IMR-90 (cell line): ENCODE results near the gene SIDT1. TPM values are rescaled to one million over a fixed set of nuclear protein-coding genes. Genes with fewer than 3 reads are reported as not detected.

Experiments
- ATAC-seq: fragments of 200-7000 bp; cut with Tn5 transposase; 2 replicates; pipeline ENCODE4 v1.9.1; 2020; ENCODE audit warnings: low read depth, mild to moderate bottlenecking, moderate library complexity
- BruUV-seq: library from RNA; stranded (reverse); fragments of 400-500 nt; replicated peaks from 2 replicates; lab custom pipeline; 2021; lab: Mats Ljungman, UMichigan
- CTCF ChIA-PET: fragments of 300-600 bp; formaldehyde crosslinking; extraction: SDS; loops from one replicate; lab custom pipeline; 2021; ENCODE audit warnings: antibody characterized with exemption; lab: Yijun Ruan, JAX
- POLR2A ChIA-PET: fragments of 300-600 bp; sonication (Branson Sonifier 250); formaldehyde crosslinking; loops from one replicate; lab custom pipeline; 2022; ENCODE audit warnings: antibody characterized with exemption; ENCODE audit not compliant: unreplicated experiment; lab: Charles Lee
- DNase-seq: peaks from one replicate; pipeline ENCODE4 v3.0.0; 2013
- H2AFZ ChIP-seq: replicated peaks from 2 replicates; pipeline ENCODE3; 2013; ENCODE audit warnings: low read length, mild to moderate bottlenecking; ENCODE audit not compliant: poor library complexity
- H2AK5ac ChIP-seq: 2 replicates; pipeline ENCODE4 v1.6.1; 2013; ENCODE audit warnings: low read depth, low read length, inconsistent platforms
- H2AK9ac ChIP-seq: replicated peaks from 2 replicates; pipeline ENCODE3; 2013; ENCODE audit warnings: mild to moderate bottlenecking, low read depth, low read length, moderate library complexity; ENCODE audit not compliant: poor library complexity
- H2BK120ac ChIP-seq: 2 replicates; pipeline ENCODE4 v1.6.1; 2013; ENCODE audit warnings: low read depth, low read length, inconsistent platforms
- H2BK15ac ChIP-seq: 3 replicates; pipeline ENCODE4 v1.6.1; 2013; ENCODE audit warnings: low read depth, low read length, inconsistent platforms
- H2BK20ac ChIP-seq: 2 replicates; pipeline ENCODE4 v1.6.1; 2013; ENCODE audit warnings: low read depth, mild to moderate bottlenecking, inconsistent platforms, low read length, moderate library complexity
- H2BK5ac ChIP-seq: 2 replicates; pipeline ENCODE4 v1.6.1; 2013; ENCODE audit warnings: mild to moderate bottlenecking, low read depth, low read length, inconsistent platforms; ENCODE audit not compliant: poor library complexity, severe bottlenecking
- H3K14ac ChIP-seq: replicated peaks from 2 replicates; pipeline ENCODE4 v1.6.1; 2013; ENCODE audit warnings: low read depth, low read length, inconsistent platforms
- H3K18ac ChIP-seq: 2 replicates; pipeline ENCODE4 v1.6.1; 2013; ENCODE audit warnings: low read depth, low read length, control low read depth
- H3K23ac ChIP-seq: 2 replicates; pipeline ENCODE4 v1.6.1; 2013; ENCODE audit warnings: low read depth, low read length, inconsistent platforms
- H3K27ac ChIP-seq: 2 replicates; pipeline ENCODE4 v1.5.1; 2013; ENCODE audit warnings: mild to moderate bottlenecking, control low read depth, low read length; ENCODE audit not compliant: insufficient read depth
- H3K27me3 ChIP-seq: 2 replicates; pipeline ENCODE4 v1.6.1; 2013; ENCODE audit warnings: low read length; ENCODE audit not compliant: control insufficient read depth, insufficient read depth
- H3K36me3 ChIP-seq: 2 replicates; pipeline ENCODE4 v1.6.1; 2013; ENCODE audit warnings: low read length, mixed read lengths; ENCODE audit not compliant: control insufficient read depth, insufficient read depth
- H3K4ac ChIP-seq: 2 replicates; pipeline ENCODE4 v1.6.1; 2013; ENCODE audit warnings: low read depth, low read length, inconsistent platforms
- H3K4me1 ChIP-seq: 2 replicates; pipeline ENCODE4 v1.6.1; 2013; ENCODE audit warnings: low read length, mixed read lengths; ENCODE audit not compliant: control insufficient read depth, insufficient read depth
- H3K4me2 ChIP-seq: 2 replicates; pipeline ENCODE4 v1.6.1; 2013; ENCODE audit warnings: low read depth, mild to moderate bottlenecking, control low read depth, low read length, moderate library complexity
- H3K4me3 ChIP-seq: 2 replicates; pipeline ENCODE4 v1.5.1; 2013; ENCODE audit warnings: low read depth, mild to moderate bottlenecking, control low read depth, low read length, moderate library complexity; ENCODE audit not compliant: insufficient read depth
- H3K56ac ChIP-seq: 2 replicates; pipeline ENCODE4 v1.6.1; 2013; ENCODE audit warnings: low read length, inconsistent platforms; ENCODE audit not compliant: insufficient read depth; ENCODE audit errors: extremely low read depth
- H3K79me1 ChIP-seq, 2 experiments: 2 replicates each; pipeline ENCODE4 v1.6.1; 2013; ENCODE audit warnings: low read length in 2 of 2, inconsistent platforms in 1 of 2, low read depth in 1 of 2
- H3K9ac ChIP-seq: 2 replicates; pipeline ENCODE4 v1.6.1; 2013; ENCODE audit warnings: low read depth, low read length, control low read depth
- H3K9me1 ChIP-seq: 2 replicates; pipeline ENCODE4 v1.6.1; 2013; ENCODE audit warnings: low read length, inconsistent platforms; ENCODE audit not compliant: insufficient read depth
- H3K9me3 ChIP-seq: 2 replicates; pipeline ENCODE4 v1.6.1; 2013; ENCODE audit warnings: low read length; ENCODE audit not compliant: control insufficient read depth, insufficient read depth
- H4K20me1 ChIP-seq: 2 replicates; pipeline ENCODE4 v1.6.1; 2013; ENCODE audit warnings: low read length, inconsistent platforms; ENCODE audit not compliant: insufficient read depth
- H4K5ac ChIP-seq: 2 replicates; pipeline ENCODE4 v1.6.1; 2013; ENCODE audit warnings: mild to moderate bottlenecking, low read depth, low read length, control low read depth
- H4K8ac ChIP-seq, 2 experiments: 2 replicates each; pipeline ENCODE4 v1.6.1; 2013; ENCODE audit warnings: low read depth in 2 of 2, low read length in 2 of 2, control low read depth in 1 of 2, inconsistent platforms in 1 of 2
- H4K91ac ChIP-seq: 2 replicates; pipeline ENCODE4 v1.6.1; 2013; ENCODE audit warnings: low read depth, low read length, inconsistent platforms; ENCODE audit not compliant: insufficient read depth
- CEBPB ChIP-seq: IDR thresholded peaks from 2 replicates; pipeline ENCODE4 v1.6.1; 2012; ENCODE audit warnings: low read depth, low read length, improper control_type of control experiment
- CHD1 ChIP-seq: IDR thresholded peaks from 2 replicates; pipeline ENCODE4 v1.6.1; 2012; ENCODE audit warnings: low read depth, low read length, improper control_type of control experiment
- FOS ChIP-seq: fragments of 150-350 bp; IDR thresholded peaks from 2 replicates; pipeline ENCODE4 v1.6.1; 2016; ENCODE audit warnings: low read depth, low read length
- MAFK ChIP-seq: IDR thresholded peaks from 2 replicates; pipeline ENCODE4 v1.6.1; 2012; ENCODE audit warnings: low read depth, low read length, improper control_type of control experiment
- NFE2L2 ChIP-seq: fragments of 150-350 bp; IDR thresholded peaks from 2 replicates; pipeline ENCODE4 v1.6.1; 2016; ENCODE audit warnings: low read depth, mild to moderate bottlenecking, low read length
- POLR2A ChIP-seq: IDR thresholded peaks from 2 replicates; pipeline ENCODE4 v1.6.1; 2012; ENCODE audit warnings: mild to moderate bottlenecking, low read depth, low read length
- RCOR1 ChIP-seq: IDR thresholded peaks from 2 replicates; pipeline ENCODE4 v1.6.1; 2012; ENCODE audit warnings: mild to moderate bottlenecking, low read length, improper control_type of control experiment; ENCODE audit not compliant: insufficient replicate concordance
- RFX5 ChIP-seq: IDR thresholded peaks from 2 replicates; pipeline ENCODE4 v1.8.0; 2012; ENCODE audit warnings: low read depth, mild to moderate bottlenecking, low read length, moderate library complexity
- SMC3 ChIP-seq: fragments of 150-350 bp; IDR thresholded peaks from 2 replicates; pipeline ENCODE4 v1.6.1; 2016; ENCODE audit warnings: low read depth, mild to moderate bottlenecking, antibody characterized with exemption, low read length, moderate library complexity
- WGBS, 2 experiments: methylation state at CpG; one replicate each; pipeline versions ENCODE4 v1.1.5 to v1.1.7; 2013; ENCODE audit warnings: missing lambda C conversion rate in 2 of 2; ENCODE audit not compliant: insufficient read length in 1 of 2; ENCODE audit errors: extremely low coverage in 2 of 2; 5-methylcytosine and 5-hydroxymethylcytosine counted together
- dilution Hi-C: fragments of 300-500 bp; cut with HindIII; formaldehyde crosslinking; loops from one replicate; pipeline ENCODE4 v1.14.3; 2018; ENCODE audit warnings: low sequenced_read_pairs; ENCODE audit not compliant: unreplicated experiment
- in situ Hi-C: fragments of 300-500 bp; cut with MboI; formaldehyde crosslinking; loops from 3 replicates; pipeline ENCODE4 v1.14.3; 2019; ENCODE audit warnings: low sequenced_read_pairs, inconsistent platforms, mixed read lengths
- intact Hi-C: fragments of 100-400 bp; cut with micrococcal nuclease; formaldehyde crosslinking; loops from 2 replicates; pipeline ENCODE4 v1.10.0; 2022
- polyA plus RNA-seq, 3 experiments: library from polyadenylated mRNA; depleted of rRNA; stranded (reverse); fragments of >200 nt; gene quantifications; 2 replicates each; pipeline ENCODE4 v1.2.3, GENCODE V29; 2012; ENCODE audit warnings: low replicate concordance in 1 of 3
- total RNA-seq: library from RNA; depleted of rRNA; stranded (reverse); fragments of >200 nt; gene quantifications from 2 replicates; pipeline ENCODE4 v1.2.3, GENCODE V29; 2012
- TF ChIP-seq, protein P1 (sequence below): conservative IDR thresholded peaks from 2 replicates; pipeline ENCODE4 v1.5.1; 2012; ENCODE audit warnings: mild to moderate bottlenecking, low read depth, low read length, improper control_type of control experiment
- TF ChIP-seq, protein P2 (sequence below): fragments of 150-350 bp; IDR thresholded peaks from 2 replicates; pipeline ENCODE4 v1.6.1; 2017; ENCODE audit warnings: mild to moderate bottlenecking, antibody characterized with exemption, low read length, low read depth
- TF ChIP-seq, protein P3 (sequence below): fragments of 150-350 bp; IDR thresholded peaks from 2 replicates; pipeline ENCODE4 v1.6.1; 2016; ENCODE audit warnings: low read depth, mild to moderate bottlenecking, low read length, moderate library complexity, borderline replicate concordance

SIDT1 gene
- total and polyA plus RNA-seq, 2 of the 4 experiments (the other 2 are of a cell fraction): not detected

DNA sequence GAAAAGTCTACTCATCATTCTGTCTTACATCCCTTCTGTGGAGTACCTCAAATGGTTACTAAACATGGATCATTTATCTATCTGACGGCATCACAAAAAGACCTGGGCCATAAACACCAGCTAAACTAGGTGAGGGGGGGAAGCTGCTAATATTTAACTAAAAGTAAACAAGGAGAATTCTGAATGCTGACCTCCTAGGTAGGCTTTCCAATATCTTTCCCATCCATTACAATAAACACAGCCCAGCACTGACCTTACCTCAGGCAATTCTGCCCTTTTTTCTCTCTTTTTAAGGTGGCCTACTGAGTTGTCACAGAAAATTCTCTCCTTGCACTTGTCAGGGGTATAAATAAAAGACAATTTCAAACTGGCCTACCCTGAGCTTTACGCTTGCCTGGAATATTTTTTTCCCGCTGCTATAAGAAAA lies 131.0 kb downstream of the SIDT1 start:
- DNase-seq: no peak
- Histone ChIP-seq H3K18ac (no peak overlapping the region), H3K9ac (no peak overlapping the region), H2BK20ac (no peak overlapping the region), H3K14ac (no peak overlapping the region), H2BK15ac (no peak overlapping the region), H2BK5ac (no peak overlapping the region), H3K56ac (no peak overlapping the region), H3K4ac (no peak overlapping the region), H3K27ac (no peak overlapping the region), H4K91ac (no peak overlapping the region), H3K23ac (no peak overlapping the region), H4K8ac (no peak overlapping the region), H4K20me1 (no peaks in the 10 kb centered on the region), H2AK9ac (no peak overlapping the region), H3K9me1 (peaks cover 11% of the 10 kb centered on the region), H2AK5ac (no peak overlapping the region), H3K4me2 (no peak overlapping the region), H3K27me3 (no peaks in the 10 kb centered on the region), H2AFZ (no peak overlapping the region), H2BK120ac (no peak overlapping the region), H4K5ac (no peak overlapping the region), H3K9me3 (no peaks in the 10 kb centered on the region), H3K36me3 (peaks cover 19% of the 10 kb centered on the region), H3K4me3 (no peak overlapping the region), H3K79me1 (no peaks in the 10 kb centered on the region; a peak in 1 of 4 replicates), H3K4me1 (peaks cover 7% of the 10 kb centered on the region)
- intact Hi-C loops: no loop called here
- dilution Hi-C loops: no loop called here
- no TSS peak for BruUV-seq
- in situ Hi-C loops: no loop called here
- TF ChIP-seq CEBPB (no peak), MAFK (no peak), FOS (no peak), POLR2A (no peak), RCOR1 (no peak), RFX5 (no peak), CHD1 (no peak), SMC3 (no peak), NFE2L2 (no peak)
- TF ChIP-seq, protein P1, sequence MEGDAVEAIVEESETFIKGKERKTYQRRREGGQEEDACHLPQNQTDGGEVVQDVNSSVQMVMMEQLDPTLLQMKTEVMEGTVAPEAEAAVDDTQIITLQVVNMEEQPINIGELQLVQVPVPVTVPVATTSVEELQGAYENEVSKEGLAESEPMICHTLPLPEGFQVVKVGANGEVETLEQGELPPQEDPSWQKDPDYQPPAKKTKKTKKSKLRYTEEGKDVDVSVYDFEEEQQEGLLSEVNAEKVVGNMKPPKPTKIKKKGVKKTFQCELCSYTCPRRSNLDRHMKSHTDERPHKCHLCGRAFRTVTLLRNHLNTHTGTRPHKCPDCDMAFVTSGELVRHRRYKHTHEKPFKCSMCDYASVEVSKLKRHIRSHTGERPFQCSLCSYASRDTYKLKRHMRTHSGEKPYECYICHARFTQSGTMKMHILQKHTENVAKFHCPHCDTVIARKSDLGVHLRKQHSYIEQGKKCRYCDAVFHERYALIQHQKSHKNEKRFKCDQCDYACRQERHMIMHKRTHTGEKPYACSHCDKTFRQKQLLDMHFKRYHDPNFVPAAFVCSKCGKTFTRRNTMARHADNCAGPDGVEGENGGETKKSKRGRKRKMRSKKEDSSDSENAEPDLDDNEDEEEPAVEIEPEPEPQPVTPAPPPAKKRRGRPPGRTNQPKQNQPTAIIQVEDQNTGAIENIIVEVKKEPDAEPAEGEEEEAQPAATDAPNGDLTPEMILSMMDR: no peak
- TF ChIP-seq, protein P2, sequence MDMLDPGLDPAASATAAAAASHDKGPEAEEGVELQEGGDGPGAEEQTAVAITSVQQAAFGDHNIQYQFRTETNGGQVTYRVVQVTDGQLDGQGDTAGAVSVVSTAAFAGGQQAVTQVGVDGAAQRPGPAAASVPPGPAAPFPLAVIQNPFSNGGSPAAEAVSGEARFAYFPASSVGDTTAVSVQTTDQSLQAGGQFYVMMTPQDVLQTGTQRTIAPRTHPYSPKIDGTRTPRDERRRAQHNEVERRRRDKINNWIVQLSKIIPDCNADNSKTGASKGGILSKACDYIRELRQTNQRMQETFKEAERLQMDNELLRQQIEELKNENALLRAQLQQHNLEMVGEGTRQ: no peak
- TF ChIP-seq, protein P3, sequence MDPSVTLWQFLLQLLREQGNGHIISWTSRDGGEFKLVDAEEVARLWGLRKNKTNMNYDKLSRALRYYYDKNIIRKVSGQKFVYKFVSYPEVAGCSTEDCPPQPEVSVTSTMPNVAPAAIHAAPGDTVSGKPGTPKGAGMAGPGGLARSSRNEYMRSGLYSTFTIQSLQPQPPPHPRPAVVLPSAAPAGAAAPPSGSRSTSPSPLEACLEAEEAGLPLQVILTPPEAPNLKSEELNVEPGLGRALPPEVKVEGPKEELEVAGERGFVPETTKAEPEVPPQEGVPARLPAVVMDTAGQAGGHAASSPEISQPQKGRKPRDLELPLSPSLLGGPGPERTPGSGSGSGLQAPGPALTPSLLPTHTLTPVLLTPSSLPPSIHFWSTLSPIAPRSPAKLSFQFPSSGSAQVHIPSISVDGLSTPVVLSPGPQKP: no peak
- WGBS, 2 experiments: no CpG with 5 or more reads among the region's 3 CpGs
- no peak for ATAC-seq
- ChIA-PET CTCF (no interaction called here), POLR2A (no interaction called here)
